GM19099 (cell line): ENCODE results near the gene ALPG.

Experiments
- POLR2A ChIP-seq: IDR thresholded peaks from 3 replicates; pipeline ENCODE4 v1.6.1; 2011; ENCODE audit warnings: low read depth; ENCODE audit not compliant: insufficient read length; ENCODE audit errors: extremely low read depth

Gene ALPG

DNA sequence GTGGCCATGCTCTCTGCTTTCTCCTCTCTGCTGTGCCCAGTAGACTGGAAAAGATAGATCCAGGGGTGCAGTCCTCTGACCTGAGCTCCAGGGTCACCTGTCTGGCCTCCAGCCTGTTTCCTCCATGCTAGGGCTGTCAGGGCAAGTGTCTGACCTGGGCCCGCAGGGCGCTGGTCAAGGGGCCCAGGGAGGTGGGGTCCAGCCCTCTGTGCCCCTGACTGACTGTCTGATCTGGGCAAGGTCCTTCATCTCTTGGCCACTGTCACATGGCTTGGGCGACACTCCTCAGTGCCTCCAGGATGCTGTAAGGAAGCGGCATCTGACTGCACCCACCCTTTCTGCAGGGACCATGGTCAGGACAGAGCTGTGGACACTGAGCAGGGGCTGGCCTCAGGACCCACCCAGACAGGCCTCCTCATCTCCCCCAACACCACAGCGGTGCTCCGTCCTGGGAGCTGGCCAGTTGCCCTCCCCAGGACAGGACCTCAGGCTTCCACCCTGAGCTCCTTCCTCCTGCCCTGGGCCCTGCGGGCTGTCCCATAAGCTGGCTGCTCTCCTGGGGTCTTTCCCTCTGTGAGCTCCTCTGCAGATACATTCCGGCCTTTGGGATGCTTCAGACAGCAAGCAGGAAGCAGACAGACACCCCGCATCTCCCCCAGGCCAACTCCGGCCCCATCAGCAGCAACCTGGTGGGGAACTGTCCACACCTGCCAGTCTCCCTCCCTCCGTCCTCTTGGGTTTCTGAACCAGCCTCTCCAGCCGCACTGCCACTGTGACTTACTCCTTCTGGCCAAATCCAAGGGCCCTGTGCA lies 28.1 kb downstream of the ALPG start:
- no peak for TF ChIP-seq POLR2A

DNA sequence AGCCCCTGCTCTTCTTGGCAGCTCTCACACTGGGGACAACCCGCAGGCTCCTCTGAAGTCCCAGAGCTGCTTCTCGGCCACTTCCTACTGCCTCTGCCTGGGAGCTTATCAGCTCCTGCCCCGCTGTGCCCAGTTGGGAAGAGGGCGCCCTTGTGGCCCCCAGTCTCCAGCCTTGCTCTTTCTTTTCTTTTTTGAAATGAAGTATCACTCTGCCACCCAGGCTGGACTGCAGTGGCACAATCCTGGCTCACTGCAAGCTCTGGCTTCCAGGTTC lies 28.7 kb downstream of the ALPG start:
- TF ChIP-seq POLR2A, result no peak

DNA sequence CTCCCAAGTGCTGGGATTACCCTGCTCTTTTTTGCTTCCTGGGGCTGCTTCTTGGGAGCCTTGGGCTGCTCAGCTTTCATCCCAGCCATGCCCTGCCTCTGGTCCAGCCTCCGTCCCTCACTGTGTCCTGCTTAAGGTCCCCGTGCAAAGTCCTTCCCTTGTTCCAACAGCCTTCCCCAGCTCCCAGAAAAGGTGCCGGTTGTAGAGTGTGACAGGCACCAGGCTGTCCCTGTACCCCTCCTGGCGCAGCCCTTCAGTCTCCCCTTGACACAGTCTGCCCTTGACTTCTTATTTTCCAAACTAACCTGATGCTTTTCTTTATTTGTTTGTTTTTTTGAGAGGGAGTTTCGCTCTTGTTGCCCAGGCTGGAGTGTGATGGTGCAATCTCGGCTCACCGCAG lies 29.2 kb downstream of the ALPG start:
- TF ChIP-seq POLR2A, result no peak

DNA sequence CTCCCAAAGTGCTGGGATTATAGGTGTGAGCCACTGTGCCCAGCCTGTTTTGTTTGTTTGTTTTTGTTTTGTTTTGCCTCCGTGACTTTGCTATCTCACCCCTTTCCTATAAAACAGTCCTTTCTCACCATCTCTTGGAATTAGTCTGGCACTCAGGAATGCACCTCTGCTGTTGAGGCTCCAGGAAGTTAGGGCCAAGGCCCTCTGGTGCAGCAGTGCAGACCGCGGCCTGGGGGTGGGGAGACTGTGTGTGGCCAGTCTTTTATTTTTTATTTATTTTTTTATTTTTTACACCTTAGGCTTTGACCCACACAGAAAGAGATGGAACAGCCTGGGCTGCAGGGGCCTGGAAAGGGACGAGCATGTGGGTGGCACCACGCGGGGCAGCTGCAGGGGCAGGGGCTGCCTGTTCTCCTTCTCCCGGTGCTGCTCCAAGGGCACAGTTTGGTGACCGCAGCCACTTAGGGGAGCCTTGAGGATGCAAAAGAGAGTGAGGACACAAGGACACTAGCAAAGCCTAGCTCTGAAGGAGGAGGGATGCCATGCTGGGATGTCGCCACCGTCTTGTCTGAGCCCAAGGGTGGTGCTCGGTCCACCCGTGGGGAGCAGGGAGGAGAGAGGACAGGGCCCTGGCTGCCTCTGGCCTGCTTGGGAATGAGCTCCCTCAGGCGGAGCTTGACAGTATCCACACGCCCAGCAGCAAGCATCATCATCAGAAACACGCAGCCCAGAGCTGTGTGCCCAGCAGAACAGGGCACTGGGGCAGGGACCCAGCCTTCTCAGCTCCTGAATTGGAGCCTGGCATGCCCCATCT lies 29.9 kb downstream of the ALPG start:
- TF ChIP-seq POLR2A, result no peak

DNA sequence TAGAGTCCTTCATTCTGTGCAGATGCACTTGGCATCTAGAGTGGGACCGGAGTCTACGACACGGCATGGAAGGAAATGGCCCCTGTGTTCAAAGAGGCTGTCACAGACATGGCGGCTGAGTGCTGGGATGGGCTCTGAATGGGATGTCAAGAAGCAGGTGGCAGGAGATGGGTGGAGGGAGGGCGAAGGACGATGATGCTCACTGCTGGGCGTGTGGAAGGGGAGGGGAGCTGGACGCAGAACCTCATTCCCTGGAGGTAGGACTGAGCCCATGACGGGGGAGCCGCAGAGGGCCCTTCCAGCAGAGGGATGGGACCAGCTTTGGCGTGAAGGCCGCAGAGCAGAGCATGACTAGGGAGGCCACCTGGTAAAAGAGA lies 30.5 kb downstream of the ALPG start:
- no peak for TF ChIP-seq POLR2A

DNA sequence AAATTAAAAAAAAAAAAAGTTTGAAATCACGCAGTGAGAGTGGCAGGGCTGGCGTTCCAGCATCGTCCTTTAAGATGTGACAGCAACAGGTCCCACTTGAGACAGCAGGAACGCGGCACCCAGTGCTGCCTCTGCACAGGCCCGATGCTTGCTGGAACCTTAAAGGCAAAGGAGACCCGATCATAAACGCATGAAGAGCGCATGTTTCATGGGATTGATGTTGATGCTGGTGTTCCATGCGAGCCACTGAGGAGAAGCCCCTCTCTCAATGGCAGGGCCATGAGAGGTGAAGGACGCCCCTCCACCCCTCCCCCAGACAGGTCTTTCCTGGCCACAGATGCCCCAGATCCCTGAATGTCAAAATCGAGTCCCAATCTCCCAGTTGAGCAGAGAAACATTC lies 31.4 kb downstream of the ALPG start:
- no peak for TF ChIP-seq POLR2A

DNA sequence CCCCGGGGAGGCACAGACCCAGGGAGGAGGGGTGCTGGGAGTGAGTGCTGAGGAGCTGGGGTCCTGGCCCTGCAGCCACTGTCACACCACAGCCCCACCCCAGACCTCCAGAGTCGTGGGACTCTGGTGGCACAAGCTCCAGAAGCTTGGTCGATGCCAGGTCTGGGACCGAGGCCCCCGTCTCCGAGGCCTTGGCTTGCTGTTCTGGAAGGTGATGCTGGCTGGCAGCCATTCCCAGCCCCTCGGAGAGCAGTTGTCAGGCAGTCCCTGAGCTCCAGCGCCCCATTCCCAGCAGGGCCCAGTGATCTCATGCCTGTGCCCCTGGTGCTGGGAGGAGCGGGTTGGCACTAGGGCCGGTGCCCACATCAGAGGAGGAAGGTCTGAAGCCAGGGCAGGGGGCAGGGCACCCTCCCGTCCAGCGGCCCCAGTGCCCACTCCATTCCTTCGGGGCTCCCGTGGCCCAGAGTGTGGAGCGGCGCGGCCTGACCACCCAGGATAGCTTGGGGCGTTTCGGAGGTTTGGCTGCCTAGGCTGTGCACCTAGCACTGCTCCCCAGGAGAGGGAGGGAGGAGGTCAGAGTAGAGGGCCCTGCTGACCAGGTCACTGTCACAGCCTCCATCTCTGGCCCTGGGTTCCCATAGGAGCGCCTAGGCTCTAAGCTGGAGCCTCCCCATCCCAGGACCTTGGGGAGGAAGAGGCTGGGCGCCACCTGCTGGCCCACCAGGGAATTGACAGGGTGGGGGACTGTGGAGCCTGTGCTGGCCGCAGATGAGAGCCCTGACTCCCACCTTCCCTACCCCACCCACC lies 32.5 kb downstream of the ALPG start:
- TF ChIP-seq POLR2A, result no peak

DNA sequence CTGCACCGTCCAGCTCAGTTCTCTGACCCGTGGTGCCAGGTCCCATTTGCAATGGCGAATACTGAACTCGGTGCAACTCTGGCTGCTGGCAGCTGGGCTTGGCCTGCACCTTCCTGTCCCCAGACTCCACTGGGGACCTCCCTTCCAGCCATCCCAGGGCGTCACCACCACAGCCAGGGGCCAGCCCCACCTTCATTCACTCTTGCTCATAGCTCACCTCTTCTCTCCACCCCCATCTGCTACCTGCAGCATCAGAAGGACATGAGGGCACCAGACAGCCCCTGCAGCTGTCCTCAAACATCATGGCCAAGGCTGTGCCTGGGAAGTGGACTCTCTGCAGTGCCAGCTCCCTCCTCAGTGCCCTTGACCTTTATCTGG lies 33.1 kb downstream of the ALPG start:
- no peak for TF ChIP-seq POLR2A

DNA sequence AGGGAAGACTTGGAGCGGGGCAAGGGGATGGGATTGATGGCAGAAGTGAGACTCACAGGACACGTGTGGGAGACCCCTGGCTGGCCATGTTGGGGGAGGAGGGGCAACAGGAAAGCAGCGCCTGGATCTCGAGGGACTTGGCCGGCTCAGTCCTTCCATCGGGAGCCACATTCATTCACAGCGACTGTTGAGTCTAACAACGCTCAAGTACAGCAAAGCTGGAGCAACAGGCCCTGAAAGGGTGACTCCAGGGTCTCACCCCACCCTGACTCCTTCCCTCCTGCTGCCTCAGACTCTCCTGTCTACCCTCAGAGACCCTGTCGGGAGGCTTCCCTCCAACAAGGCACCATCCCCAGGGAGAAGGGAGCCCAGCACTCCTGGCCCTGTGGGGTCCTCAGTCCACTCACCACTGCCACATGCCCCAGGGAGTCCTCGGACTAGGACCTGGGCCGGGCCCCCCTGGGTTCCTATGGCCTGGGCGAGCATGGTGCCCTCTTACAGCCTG lies 34.6 kb downstream of the ALPG start:
- no peak for TF ChIP-seq POLR2A

DNA sequence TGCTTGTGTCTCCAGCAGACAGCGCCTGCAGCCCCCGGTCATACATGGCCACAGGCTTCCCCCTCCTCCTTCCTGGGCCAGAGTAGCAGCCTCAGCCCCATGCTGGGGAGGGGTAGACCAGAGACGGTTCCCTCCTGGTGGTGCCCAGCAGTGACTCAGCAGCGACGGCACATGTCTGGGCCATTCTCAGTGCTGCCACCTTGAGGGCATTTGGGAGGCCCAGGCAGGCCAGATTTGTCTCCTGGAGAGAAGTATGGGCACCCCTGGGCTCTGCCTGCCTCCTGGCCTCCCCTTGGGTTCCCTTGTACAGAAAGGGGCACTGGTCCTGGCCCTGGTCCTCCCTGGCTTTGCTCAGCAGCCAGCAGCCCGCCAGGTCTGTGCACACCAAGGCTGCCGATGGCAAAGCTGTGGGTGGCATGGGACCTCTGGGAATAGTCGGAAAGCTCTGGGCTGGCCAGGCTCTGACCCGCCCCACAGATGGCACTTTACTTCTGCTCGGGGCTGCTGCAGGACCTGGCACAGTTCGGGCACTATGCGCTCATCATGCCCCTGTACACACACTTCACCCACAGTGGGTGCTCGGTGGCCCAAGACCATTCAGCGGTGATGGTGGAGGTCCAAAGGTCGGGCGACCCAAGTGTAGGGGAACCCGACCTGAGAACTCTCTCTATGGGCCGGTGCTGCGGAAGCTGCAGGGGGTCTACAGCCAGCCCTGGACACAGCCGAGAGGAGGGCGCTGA lies 37.9 kb downstream of the ALPG start:
- TF ChIP-seq POLR2A, result no peak

DNA sequence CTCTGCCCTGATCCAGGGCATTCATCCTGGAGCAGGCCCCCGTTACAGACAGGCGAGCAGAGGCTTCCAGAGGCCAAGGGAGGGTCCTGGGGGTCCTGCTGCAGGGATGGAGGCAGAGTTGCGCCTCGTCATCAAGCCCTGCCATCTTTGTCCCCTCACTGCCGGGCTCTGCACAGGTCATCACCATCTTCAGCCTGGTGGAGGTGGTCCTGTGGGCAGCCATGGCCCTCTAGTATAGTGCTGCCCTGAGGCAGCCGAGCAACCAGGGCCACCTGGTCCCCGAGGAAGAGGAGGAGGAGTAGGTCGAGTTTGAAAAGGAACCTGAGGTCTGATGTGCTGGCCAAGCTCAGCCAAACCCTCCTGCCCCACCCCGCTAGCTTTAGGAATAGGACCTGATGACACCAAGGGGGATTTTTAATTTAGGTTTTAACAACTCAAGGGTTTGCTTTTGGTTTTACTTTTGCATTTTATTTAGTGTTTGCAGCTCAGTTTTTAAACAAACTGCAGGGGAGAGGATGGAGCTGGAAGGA lies 40.5 kb downstream of the ALPG start:
- TF ChIP-seq POLR2A, result no peak

DNA sequence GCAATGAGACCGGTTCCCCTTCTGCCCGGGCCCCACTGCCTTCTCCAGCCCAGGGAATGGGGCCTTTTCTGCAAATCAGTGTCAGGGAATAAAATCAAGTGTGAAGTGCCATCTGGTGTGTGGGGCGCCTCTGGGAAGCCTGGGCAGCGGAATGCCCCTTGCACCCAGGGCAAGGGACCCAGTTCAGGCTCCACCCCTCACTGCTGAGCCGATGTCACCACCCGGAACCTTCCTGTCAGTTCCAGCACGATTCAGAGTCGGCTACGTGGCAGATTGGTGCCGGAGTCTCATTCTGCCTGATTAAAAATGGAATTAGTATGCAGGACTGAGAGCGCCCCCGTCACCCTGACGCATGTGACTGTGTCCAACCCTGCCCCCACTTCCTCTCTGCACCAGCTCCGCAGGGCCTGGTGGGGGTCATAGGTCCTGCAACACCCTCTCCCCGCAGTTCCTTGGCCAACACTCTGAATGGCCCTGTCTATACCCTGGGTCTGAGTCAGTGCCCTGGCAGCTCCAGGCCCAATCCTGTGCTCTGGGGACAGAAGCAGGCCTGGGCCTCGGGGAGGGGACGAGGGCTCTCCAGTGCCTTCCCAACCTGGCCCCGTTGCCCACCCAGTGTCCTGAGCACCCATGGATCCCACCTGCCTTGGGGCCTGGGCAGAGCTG lies 41.1 kb downstream of the ALPG start:
- TF ChIP-seq POLR2A, result no peak

DNA sequence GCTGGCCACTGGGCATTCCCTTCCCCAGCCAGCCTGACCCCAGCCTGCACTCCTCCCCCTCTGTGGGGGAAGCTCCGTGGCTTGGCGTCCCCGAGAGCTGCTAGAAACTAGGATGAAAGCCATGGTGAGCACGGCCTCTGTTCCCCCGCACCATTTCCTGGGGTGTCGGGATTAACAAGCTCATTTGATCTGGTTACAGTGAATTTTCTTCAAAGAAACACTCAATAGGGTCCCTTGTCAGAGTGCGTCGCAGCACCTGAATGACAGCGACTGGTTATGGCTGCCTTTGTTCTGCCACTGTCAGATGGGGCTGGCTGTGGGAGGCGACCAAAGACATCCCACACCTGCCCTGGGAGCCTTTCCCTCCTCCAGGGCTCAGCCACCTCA lies 41.7 kb downstream of the ALPG start:
- no peak for TF ChIP-seq POLR2A

DNA sequence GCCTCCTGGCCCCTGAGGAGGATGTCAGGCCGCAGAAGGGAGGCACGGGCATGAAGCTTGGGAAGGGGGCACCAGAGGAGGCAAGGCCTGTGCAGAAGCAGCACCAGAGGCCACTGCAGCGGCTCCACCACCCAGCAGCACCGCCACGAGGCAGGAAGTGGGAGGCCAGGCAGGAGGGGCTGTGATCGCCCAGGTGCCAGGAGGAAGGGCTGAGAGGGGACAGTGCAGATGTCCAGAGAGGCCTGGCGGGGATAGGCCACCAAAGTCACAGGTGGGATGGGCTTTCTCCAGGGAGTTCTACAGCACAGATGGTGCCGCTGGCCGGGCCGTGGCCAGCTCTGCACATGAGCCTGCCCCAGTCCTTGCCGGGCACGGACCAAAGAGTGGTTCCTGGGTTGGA lies 43.3 kb downstream of the ALPG start:
- no peak for TF ChIP-seq POLR2A

DNA sequence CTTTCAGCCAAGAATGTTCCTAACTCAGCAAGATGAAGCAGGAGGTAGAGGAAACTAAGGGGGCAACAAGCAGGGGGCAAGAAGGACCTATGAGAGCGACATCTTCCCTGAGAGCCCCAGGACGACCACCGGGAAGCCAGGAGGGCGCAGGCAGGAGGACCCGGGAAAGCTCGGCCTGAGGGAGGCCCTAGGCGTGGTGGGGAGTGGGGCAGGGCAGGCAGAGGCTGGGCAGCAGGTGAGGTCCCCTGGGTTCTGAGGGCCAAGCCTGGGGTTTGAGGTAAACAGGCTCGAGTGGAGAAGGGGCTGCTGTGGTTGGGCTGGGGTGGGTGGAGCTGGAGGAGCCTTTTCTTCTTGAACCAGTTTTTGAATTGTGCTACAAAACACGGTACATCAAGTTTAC lies 48.0 kb downstream of the ALPG start:
- no peak for TF ChIP-seq POLR2A
